HG03432 (cell line): ENCODE results near the gene SNX7.
A peak's percentile ranks its signal among the peaks of the same experiment; 100 is the strongest.

Experiments used
- ATAC-seq: cut with Tn5 transposase; IDR thresholded peaks from one replicate; pipeline ENCODE4 v1.9.1; 2021; ENCODE audit warnings: mild to moderate bottlenecking, moderate library complexity; ENCODE audit not compliant: unreplicated experiment

SNX7 gene

GRCh38 chr1:98661544-98662355, at the start of gene SNX7:
TSS of gene SNX7 (plus strand) at chr1:98661721. CDS start at chr1:98661732, 11 bp downstream.
- peak; percentile 95 for ATAC-seq

- no peak for ATAC-seq
Measured at GRCh38 chr1:98637316-98637715, 24.2 kb upstream of the SNX7 start.

GRCh38 chr1:98638185-98638584, 23.3 kb upstream of the SNX7 start:
- ATAC-seq, result no peak

GRCh38 chr1:98644510-98644909, 17.0 kb upstream of the SNX7 start:
- ATAC-seq, result no peak

GRCh38 chr1:98651116-98651632, 10.3 kb upstream of the SNX7 start:
- ATAC-seq, result peak; percentile 39

GRCh38 chr1:98653123-98653522, 8.4 kb upstream of the SNX7 start:
- ATAC-seq, result no peak

- no peak for ATAC-seq
Measured at GRCh38 chr1:98659879-98660278, 1.6 kb upstream of the SNX7 start.

GRCh38 chr1:98660940-98661543, 479 bp upstream of the SNX7 start:
- ATAC-seq, result no peak

GRCh38 chr1:98662356-98662670, 792 bp downstream of the SNX7 start:
- ATAC-seq, result no peak

- no peak for ATAC-seq
Measured at GRCh38 chr1:98668733-98669132, 7.2 kb downstream of the SNX7 start.

- no peak for ATAC-seq
Measured at GRCh38 chr1:98669355-98670296, 8.1 kb downstream of the SNX7 start.

GRCh38 chr1:98672189-98672588, 10.7 kb downstream of the SNX7 start:
- ATAC-seq, result no peak

- ATAC-seq, result no peak
Measured at GRCh38 chr1:98674075-98674781, 12.7 kb downstream of the SNX7 start.

GRCh38 chr1:98675282-98675681, 13.8 kb downstream of the SNX7 start:
- no peak for ATAC-seq

GRCh38 chr1:98677288-98677687, 15.8 kb downstream of the SNX7 start:
- ATAC-seq, result no peak

GRCh38 chr1:98681812-98682211, 20.3 kb downstream of the SNX7 start:
- no peak for ATAC-seq

GRCh38 chr1:98688110-98688739, 26.7 kb downstream of the SNX7 start:
- ATAC-seq, result peak; percentile 93

GRCh38 chr1:98690576-98690975, 29.1 kb downstream of the SNX7 start:
- ATAC-seq, result no peak

- ATAC-seq, result no peak
Measured at GRCh38 chr1:98692482-98692881, 31.0 kb downstream of the SNX7 start.

GRCh38 chr1:98693385-98693784, 31.9 kb downstream of the SNX7 start:
- no peak for ATAC-seq
